ENCODE data around the gene PRSS38. TPM values are rescaled to one million over a fixed set of nuclear protein-coding genes. Genes with fewer than 3 reads are reported as not detected.

Gene PRSS38
- total and polyA plus RNA-seq, 2 donors from 2014 or later = not detected

DNA sequence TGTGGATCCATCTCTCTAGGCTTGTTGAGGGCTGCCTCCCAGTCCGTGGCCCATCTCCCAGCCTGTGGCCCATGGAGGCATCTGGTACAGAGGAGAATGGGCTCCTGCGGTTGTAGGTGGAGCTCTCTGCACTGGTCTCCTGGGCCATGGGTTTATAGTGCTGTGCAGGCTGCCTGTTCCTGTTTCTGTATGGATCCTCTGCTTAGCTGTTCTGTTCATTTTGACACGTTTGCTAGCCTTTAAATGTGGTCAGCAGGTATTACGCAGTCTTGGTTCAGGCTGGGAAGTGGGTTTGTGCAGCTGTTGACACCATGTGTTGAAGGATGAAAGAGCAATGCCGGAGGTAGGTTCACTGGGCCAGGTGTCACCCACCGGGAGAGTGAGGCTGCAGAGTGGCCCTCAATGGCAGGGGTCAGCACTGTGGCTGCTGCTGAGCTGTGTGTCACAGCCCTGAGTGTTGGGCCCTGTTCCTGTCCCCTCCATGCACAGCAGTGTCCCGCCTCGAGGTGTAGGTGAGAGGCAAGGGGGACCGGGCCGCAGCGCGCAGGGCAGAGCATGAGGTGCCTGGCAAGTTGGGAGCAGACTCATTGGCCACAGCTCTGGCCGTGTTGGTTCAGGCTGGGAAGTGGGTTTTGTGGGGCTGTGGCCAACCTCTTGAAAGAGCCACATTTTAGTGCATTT, 41.3 kb upstream of the PRSS38 start:
- H3K4me1 ChIP-seq (ENCODE audit: control insufficient read depth in 2 of 3, insufficient read depth in 2 of 3, low read depth in 1 of 3, low read length in 3 of 3) = peaks cover 0 to 2% (median 0%) of the 10 kb centered on the region in 3 donors
- H3K27ac ChIP-seq (ENCODE audit: low read depth in 2 of 2, low read length in 2 of 2) = no peak overlapping the region
- H3K27me3 ChIP-seq (ENCODE audit: control insufficient read depth, insufficient read depth, low read length) = no peaks in the 10 kb centered on the region
- TF ChIP-seq, protein P1, sequence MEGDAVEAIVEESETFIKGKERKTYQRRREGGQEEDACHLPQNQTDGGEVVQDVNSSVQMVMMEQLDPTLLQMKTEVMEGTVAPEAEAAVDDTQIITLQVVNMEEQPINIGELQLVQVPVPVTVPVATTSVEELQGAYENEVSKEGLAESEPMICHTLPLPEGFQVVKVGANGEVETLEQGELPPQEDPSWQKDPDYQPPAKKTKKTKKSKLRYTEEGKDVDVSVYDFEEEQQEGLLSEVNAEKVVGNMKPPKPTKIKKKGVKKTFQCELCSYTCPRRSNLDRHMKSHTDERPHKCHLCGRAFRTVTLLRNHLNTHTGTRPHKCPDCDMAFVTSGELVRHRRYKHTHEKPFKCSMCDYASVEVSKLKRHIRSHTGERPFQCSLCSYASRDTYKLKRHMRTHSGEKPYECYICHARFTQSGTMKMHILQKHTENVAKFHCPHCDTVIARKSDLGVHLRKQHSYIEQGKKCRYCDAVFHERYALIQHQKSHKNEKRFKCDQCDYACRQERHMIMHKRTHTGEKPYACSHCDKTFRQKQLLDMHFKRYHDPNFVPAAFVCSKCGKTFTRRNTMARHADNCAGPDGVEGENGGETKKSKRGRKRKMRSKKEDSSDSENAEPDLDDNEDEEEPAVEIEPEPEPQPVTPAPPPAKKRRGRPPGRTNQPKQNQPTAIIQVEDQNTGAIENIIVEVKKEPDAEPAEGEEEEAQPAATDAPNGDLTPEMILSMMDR (IDR thresholded peaks at IDR 0.05; ENCODE audit: borderline replicate concordance, extremely low read depth, insufficient read depth) = no peak
- intact Hi-C loops (cut with DNase I) = no loop called here
- no peak overlapping the region for H3K9ac ChIP-seq (ENCODE audit: low read length in 3 of 3)
- FAIRE-seq (no peak), DNase-seq (peak in 1 of 5 donors; percentile 62)
- H3K36me3 ChIP-seq (ENCODE audit: control insufficient read depth in 2 of 3, insufficient read depth in 3 of 3, low read length in 3 of 3) = peaks cover 0 to 3% (median 0%) of the 10 kb centered on the region in 3 donors
- H3K9me3 ChIP-seq (ENCODE audit: control insufficient read depth in 2 of 3, insufficient read depth in 1 of 3, low read length in 3 of 3) = no peaks in the 10 kb centered on the region
- no peak overlapping the region for H3K4me3 ChIP-seq (ENCODE audit: low read length in 3 of 3)

- Histone ChIP-seq H3K4me1 (ENCODE audit: control insufficient read depth in 2 of 3, insufficient read depth in 2 of 3, low read depth in 1 of 3, low read length in 3 of 3) (peaks cover 0 to 2% (median 0%) of the 10 kb centered on the region in 3 donors), H3K9me3 (ENCODE audit: control insufficient read depth in 2 of 3, insufficient read depth in 1 of 3, low read length in 3 of 3) (no peaks in the 10 kb centered on the region), H3K27ac (ENCODE audit: low read depth in 2 of 2, low read length in 2 of 2) (no peak overlapping the region), H3K27me3 (ENCODE audit: control insufficient read depth, insufficient read depth, low read length) (no peaks in the 10 kb centered on the region), H3K36me3 (ENCODE audit: control insufficient read depth in 2 of 3, insufficient read depth in 3 of 3, low read length in 3 of 3) (peaks cover 0 to 2% (median 0%) of the 10 kb centered on the region in 3 donors), H3K4me3 (ENCODE audit: low read length in 3 of 3) (no peak overlapping the region), H3K9ac (ENCODE audit: low read length in 3 of 3) (no peak overlapping the region)
- intact Hi-C loops (cut with DNase I) = no loop called here
- FAIRE-seq (no peak), DNase-seq (peak in 4 of 5 donors; percentile 34 to 80 (median 56))
- TF ChIP-seq, protein P1 (IDR thresholded peaks at IDR 0.05; ENCODE audit: borderline replicate concordance, extremely low read depth, insufficient read depth) = no peak
Measured at GRCh38 chr1:227774821-227775661, 40.4 kb upstream of the PRSS38 start.

- peaks cover 0 to 2% (median 0%) of the 10 kb centered on the region in 3 donors for H3K36me3 ChIP-seq (ENCODE audit: control insufficient read depth in 2 of 3, insufficient read depth in 3 of 3, low read length in 3 of 3)
- no peaks in the 10 kb centered on the region for H3K9me3 ChIP-seq (ENCODE audit: control insufficient read depth in 2 of 3, insufficient read depth in 1 of 3, low read length in 3 of 3)
- H3K27ac ChIP-seq (ENCODE audit: low read depth in 2 of 2, low read length in 2 of 2) = no peak overlapping the region
- H3K4me1 ChIP-seq (ENCODE audit: control insufficient read depth in 2 of 3, insufficient read depth in 2 of 3, low read depth in 1 of 3, low read length in 3 of 3) = peaks cover 0 to 2% (median 0%) of the 10 kb centered on the region in 3 donors
- TF ChIP-seq, protein P1 (IDR thresholded peaks at IDR 0.05; ENCODE audit: borderline replicate concordance, extremely low read depth, insufficient read depth) = no peak
- no peak for FAIRE-seq
- H3K27me3 ChIP-seq (ENCODE audit: control insufficient read depth, insufficient read depth, low read length) = no peaks in the 10 kb centered on the region
- H3K9ac ChIP-seq (ENCODE audit: low read length in 3 of 3) = no peak overlapping the region
- intact Hi-C loops (cut with DNase I) = no loop called here
- peak in 1 of 5 donors; percentile 52 for DNase-seq
- no peak overlapping the region for H3K4me3 ChIP-seq (ENCODE audit: low read length in 3 of 3)
Measured at GRCh38 chr1:227775841-227776240, 39.6 kb upstream of the PRSS38 start.
